B cell (primary cell): ENCODE results near the gene DMRTC1B.
"Not testable (repeated sequence)": the region's sequence is repeated elsewhere in the genome, so short reads cannot be mapped to it uniquely, and the experiment has no call there.

Experiments
- CTCF ChIP-seq: fragments of 200-600 bp; IDR thresholded peaks from one replicate; pipeline ENCODE4 v1.8.0; 2022; ENCODE audit warnings: antibody characterized with exemption, mild to moderate bottlenecking
- EZH2 ChIP-seq: IDR thresholded peaks from 2 replicates; pipeline ENCODE4 v1.6.1; 2012; ENCODE audit warnings: borderline replicate concordance, low read depth, mild to moderate bottlenecking, moderate library complexity, low read length; ENCODE audit not compliant: insufficient read depth, poor library complexity, severe bottlenecking

DNA sequence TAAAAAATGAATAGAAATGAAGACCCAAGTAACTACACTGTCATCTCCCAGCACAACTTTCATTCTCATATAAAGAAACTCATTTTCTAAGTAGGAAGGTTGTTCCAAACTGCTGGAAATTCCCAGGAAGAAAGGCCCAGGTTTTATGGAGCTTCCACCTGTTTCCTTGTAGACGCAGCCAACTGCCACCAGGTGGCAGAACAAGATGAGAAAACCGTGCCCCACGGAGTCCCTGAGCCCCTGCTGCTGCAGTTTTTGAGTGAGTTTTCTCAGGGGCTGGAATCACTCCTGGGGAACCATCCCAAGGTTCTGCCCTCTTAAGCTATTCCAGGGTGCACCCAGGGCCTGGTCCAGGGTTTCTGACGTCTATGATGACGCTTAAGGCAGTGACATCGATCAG lies 7.3 kb downstream of the DMRTC1B start:
- TF ChIP-seq CTCF, EZH2: not testable (repeated sequence)
